COLO668 (cell line): ENCODE measurements around the gene MEGF6.

ENCODE experiments used
- DNase-seq: peaks from one replicate; lab custom pipeline; 2025; ENCODE audit not compliant: unreplicated experiment; lab: John Stamatoyannopoulos, UW

Gene MEGF6

DNA sequence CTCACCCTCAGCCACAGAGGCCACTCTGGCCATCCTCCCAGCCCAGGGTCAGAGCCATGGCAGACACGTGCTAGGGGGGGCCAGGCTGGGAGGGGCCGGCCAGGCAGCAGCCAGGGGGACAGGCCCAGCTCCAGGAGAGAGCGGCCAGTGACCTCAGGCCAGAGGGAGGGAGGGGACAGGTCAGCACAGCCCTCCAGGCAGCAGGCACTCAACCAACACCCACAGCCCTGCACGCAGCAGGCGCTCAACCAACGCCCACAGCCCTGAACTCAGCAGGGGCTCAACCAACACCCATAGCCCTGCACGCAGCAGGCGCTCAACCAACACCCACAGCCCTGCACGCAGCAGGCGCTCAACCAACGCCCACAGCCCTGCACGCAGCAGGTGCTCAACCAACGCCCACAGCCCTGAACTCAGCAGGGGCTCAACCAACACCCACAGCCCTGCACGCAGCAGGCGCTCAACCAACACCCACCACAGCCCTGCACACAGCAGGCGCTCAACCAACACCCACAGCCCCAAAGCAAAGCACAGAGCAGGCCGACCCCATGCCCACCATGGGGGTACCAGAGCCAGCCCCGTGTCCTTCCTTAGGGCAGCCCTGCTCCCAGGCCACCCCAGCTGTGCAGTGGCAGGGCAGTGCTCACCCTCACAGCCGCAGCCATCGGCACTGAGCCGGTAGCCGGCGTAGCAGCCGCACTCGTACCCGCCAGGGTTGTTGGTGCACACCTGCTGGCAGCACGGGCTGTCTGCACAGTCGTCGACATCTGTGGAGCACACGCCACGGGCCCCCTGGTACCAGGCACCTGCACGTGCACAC lies 101.0 kb downstream of the MEGF6 start:
- peak; percentile 71 for DNase-seq

DNA sequence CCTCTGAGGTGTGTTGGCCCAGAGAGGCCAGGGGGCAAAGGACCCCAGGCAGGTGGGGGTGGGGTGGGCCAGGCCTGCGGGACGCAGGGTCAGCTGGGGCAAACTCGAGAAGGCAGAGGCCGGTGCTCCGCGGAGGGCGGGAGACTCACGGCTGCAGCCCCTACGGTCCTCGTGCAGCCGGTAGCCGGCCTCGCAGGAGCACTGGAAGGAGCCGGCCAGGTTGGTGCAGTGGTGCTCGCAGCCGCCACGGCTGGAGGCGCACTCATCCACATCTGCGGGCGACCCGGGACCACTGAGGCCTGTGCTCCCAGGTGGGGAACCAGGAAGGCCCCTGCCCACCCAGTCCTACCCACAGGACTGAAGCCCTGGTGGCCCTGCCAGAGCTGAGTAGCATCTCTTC lies 101.6 kb downstream of the MEGF6 start:
- no peak for DNase-seq

- no peak for DNase-seq
Measured at GRCh38 chr1:3508757-3509415, 102.4 kb downstream of the MEGF6 start.

GRCh38 chr1:3507636-3508275 lies 103.6 kb downstream of the MEGF6 start:
- no peak for DNase-seq

DNA sequence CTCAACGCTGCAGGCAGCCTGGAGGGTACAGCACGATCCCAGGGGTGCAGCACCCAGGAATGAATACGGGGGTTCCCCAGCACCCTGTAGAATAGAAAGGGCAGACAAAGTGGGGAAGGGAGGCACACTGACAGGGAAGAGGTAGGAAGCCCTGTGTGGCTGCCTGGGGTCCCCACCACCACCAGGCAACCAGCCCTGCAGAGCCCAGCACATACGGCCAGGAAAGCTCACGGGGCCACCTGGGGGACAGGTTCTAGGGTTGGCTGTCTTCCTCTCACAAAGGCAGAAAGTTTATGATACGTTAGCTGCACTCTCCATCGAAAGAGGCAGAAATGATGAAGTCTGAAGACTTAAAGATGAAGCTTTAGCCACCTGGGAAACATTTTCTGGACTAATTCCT lies 104.4 kb downstream of the MEGF6 start:
- no peak for DNase-seq

GRCh38 chr1:3506041-3506440 lies 105.3 kb downstream of the MEGF6 start:
- DNase-seq, result no peak

DNA sequence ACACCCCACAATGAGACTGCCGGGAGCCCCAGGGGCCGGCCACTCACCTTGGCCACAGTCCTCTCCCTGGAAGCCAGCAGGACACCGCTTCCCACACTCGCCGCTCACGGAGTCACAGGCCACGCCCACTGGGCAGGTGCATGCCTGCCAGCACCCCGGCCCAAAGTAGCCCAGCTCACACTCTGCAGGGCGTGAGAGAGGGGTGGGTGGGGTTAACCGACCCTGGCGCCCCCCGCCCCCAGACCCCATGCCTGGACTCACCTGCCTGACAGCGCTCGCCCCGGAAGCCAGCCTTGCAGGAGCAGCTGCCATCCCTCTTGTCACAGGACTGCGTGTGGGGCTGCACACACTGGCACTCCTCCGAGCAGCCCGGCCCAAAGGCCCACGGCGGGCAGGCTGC lies 106.1 kb downstream of the MEGF6 start:
- DNase-seq, result peak; percentile 90

GRCh38 chr1:3504822-3505153 lies 106.5 kb downstream of the MEGF6 start:
- DNase-seq, result peak; percentile 90

GRCh38 chr1:3504151-3504821 lies 107.0 kb downstream of the MEGF6 start:
- DNase-seq, result no peak

GRCh38 chr1:3503525-3503886 lies 107.8 kb downstream of the MEGF6 start:
- no peak for DNase-seq

GRCh38 chr1:3502641-3503524 lies 108.4 kb downstream of the MEGF6 start:
- no peak for DNase-seq

DNA sequence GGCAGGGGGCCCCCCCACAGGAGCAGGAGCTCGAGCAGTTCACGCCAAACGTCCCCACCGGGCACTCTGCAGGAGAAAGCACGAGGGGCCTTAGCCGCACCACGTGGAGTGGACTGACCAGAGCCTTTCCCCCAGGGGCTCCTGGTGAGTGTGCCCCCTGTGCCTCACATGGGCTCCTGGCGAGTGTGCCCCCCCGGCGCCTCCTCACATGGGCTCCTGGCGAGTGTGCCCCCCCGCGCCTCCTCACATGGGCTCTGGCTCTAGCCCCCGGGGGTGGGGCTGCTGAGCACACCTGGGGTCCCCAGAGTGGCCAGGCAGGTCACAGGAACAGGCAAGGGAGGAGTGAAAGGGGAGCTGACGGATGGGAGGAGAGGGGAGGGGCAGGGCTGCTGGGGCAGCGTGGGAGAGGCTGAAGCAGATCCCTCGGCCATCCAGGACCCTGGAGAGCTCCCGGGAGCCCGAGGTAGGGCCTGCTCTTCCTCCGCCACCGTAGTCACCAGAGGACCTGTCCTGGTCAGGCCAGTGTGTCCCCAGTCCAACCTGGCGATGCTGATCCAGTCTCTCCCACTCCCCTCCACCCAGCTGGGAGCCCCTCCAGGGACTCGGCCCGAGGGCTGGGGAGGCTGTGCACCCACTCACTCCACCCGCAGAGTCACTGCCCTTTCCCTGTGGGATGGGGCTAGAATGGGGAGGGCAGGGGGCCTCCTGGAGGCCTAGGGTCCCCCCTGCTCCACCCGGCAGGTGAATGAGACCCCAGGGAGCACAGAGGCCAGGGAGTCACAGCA lies 109.3 kb downstream of the MEGF6 start:
- DNase-seq, result no peak

- DNase-seq, result no peak
Measured at GRCh38 chr1:3501437-3501836, 109.9 kb downstream of the MEGF6 start.

DNA sequence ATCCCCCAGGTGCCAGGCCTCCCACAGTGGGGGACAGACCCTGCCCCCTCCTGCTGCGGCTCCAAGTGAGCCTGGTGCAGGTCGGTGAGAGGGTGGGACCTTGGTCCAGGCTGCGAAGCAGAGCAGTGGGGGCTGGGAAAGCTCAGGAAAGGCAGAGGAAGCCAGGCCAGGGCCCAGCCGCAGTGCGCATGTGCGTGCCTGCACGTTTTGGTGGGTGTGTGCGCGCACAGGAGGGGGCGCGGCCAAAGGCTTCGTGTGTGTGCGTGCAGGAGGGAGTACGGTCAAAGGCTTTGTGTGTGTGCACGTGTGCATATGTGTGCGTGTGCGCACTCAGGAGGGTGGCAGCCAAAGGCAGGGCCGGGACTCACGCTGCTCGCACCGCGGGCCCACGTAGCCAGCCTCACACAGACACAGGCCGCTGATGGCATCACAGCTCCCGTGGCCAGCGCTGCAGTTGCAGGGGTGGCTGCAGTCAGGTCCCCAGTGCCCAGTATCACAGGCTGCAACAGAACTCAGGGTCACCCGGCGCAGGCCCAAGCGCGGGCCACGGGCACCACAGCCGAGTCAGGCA lies 111.0 kb downstream of the MEGF6 start:
- DNase-seq, result no peak

- peak; percentile 55 for DNase-seq
Measured at GRCh38 chr1:3499611-3500010, 111.7 kb downstream of the MEGF6 start.

DNA sequence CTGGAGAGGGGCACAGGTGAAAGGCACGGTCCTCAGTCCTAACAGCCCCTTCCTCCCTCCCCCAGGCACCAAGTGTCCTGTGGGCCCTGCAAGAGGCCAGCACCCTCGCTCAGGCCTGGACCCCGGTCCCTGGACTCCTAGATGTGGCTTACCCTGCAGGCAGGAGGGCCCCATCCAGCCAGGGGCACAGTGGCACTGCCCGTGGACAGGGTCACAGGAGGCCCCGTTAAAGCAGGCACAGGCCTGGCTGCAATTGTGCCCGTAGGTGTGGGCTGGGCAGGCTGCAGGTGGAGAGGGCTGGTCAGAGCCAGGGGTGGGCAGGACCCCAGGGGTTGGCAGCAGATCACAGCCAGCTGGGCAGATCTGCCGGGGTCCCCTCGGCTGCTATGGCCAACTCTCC lies 112.3 kb downstream of the MEGF6 start:
- DNase-seq, result no peak

GRCh38 chr1:3498246-3498930 lies 112.9 kb downstream of the MEGF6 start:
- no peak for DNase-seq

DNA sequence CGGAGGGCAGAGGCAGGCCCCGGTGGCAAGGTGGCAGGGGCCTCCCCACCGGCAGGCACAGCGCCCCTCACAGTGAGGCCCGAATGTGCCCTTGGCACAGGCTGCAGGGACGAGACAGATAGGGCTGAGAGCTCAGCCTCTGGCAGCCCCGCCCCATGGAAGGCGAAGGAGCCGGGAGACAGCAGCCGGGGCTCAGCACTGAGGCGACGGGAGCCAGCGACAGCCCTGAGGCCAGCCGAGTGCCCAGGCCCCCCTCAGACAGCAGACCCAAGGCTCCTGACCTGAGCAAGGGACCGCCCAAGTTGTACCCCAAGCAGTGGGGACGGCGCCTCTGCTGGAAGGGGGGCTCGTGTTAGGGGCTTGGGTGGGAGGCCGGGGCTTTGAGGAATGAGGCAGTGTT lies 113.8 kb downstream of the MEGF6 start:
- DNase-seq, result no peak

DNA sequence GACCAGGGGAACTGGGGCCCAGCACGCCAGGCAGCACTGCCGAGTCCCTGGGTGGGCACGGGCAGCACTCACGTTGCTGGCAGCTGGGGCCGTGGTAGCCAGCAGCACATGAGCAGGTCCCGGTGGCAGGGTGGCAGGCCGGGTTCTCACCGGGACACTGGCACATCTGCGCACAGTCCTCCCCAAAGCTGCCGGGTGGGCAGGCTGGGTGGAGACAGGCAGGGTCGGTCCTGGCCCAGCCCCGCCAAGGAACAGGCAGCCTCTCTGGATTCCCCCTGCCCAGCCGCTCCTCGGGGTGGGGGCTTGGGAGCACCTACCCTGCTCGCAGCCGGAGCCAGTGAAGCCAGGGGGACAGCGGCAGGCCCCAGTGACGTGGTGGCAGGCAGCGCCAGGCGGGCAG lies 114.4 kb downstream of the MEGF6 start:
- no peak for DNase-seq
